ENCODE data around the gene TANGO6. TPM values are rescaled to one million over a fixed set of nuclear protein-coding genes. Genes with fewer than 3 reads are reported as not detected.
"Not testable (repeated sequence)": the region's sequence is repeated elsewhere in the genome, so short reads cannot be mapped to it uniquely, and the experiment has no call there.

The TANGO6 gene
- total RNA-seq, 4 donors from 2014 or later: 16.7 to 24.4 (median 20.2) TPM

DNA sequence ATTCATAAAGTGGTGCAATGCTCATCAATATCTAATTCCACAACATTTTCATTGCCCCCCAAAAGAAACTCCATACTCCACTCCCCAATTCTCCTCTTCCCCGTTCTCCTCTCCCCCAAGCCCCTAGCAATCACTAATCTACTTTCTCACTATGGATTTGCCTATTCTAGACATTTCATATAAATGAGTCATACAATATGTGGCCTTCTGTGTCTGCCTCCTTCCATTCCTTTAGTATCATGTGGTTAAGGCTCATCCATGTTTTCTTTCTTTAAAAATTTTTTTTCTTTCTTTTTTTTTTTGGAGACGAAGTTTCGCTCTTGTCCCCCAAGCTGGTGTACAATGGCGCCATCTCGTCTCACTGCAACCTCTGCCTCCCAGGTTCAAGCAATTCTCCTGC is 205.8 kb downstream of the TANGO6 start:
- no peak overlapping the region for H3K4me3 ChIP-seq (replicated peaks in 1 of 3)
- no peaks in the 10 kb centered on the region for H3K27me3 ChIP-seq
- WGBS, 2 donors: 95 to 99% methylated on average over 5 of the region's 5 CpGs
- no peak for DNase-seq
- intact Hi-C loops (cut with DNase I): no loop called here
- no peaks in the 10 kb centered on the region for H3K4me1 ChIP-seq
- no peaks in the 10 kb centered on the region for H3K9me3 ChIP-seq
- TF ChIP-seq, protein P1, sequence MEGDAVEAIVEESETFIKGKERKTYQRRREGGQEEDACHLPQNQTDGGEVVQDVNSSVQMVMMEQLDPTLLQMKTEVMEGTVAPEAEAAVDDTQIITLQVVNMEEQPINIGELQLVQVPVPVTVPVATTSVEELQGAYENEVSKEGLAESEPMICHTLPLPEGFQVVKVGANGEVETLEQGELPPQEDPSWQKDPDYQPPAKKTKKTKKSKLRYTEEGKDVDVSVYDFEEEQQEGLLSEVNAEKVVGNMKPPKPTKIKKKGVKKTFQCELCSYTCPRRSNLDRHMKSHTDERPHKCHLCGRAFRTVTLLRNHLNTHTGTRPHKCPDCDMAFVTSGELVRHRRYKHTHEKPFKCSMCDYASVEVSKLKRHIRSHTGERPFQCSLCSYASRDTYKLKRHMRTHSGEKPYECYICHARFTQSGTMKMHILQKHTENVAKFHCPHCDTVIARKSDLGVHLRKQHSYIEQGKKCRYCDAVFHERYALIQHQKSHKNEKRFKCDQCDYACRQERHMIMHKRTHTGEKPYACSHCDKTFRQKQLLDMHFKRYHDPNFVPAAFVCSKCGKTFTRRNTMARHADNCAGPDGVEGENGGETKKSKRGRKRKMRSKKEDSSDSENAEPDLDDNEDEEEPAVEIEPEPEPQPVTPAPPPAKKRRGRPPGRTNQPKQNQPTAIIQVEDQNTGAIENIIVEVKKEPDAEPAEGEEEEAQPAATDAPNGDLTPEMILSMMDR (IDR thresholded peaks at IDR 0.05): no peak
- no peak for TF ChIP-seq POLR2A (IDR thresholded peaks at IDR 0.05)
- H3K27ac ChIP-seq: no peak overlapping the region
- no peaks in the 10 kb centered on the region for H3K36me3 ChIP-seq

GRCh38 chr16:69049603-69050375 is 206.5 kb downstream of the TANGO6 start:
- intact Hi-C loops (cut with DNase I): no loop called here
- H3K27me3 ChIP-seq: no peaks in the 10 kb centered on the region
- no peak overlapping the region for H3K27ac ChIP-seq
- no peak for TF ChIP-seq POLR2A (IDR thresholded peaks at IDR 0.05)
- TF ChIP-seq, protein P1 (IDR thresholded peaks at IDR 0.05): no peak
- H3K36me3 ChIP-seq: no peaks in the 10 kb centered on the region
- no peaks in the 10 kb centered on the region for H3K9me3 ChIP-seq
- WGBS, 2 donors: 93 to 98% methylated on average over 5 of the region's 5 CpGs
- no peak overlapping the region for H3K4me3 ChIP-seq (replicated peaks in 1 of 3)
- no peak for DNase-seq
- H3K4me1 ChIP-seq: no peaks in the 10 kb centered on the region

- H3K27me3 ChIP-seq; intact Hi-C loops (cut with DNase I); H3K4me3 ChIP-seq (replicated peaks in 1 of 3); H3K27ac ChIP-seq; H3K36me3 ChIP-seq; H3K4me1 ChIP-seq; H3K9me3 ChIP-seq; DNase-seq: not testable (repeated sequence)
- WGBS, 2 donors: 95 to 97% methylated on average over 3 of the region's 3 CpGs
Measured at GRCh38 chr16:69051517-69051830, 208.1 kb downstream of the TANGO6 start.

DNA sequence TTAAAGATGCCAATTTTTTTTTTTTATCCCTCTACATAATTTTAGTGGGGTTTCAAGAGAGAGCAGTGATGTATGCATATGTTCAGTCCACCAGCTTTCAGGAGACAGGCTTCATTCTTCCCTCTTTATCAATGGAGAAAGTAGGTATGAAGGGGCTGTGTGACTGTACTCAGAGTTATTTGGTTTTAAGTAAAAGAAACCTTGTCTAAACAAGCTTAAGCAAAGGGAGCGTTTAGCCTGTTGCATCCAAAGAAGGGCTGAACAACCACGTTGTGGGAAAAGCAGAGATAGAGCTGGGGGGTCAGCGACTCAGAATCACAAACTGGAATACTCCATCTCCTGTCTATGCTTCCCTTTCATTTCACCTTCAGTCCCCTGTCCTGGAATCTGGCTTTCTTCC is 211.7 kb downstream of the TANGO6 start:
- WGBS, 2 donors: 81 to 86% methylated on average over 3 of the region's 3 CpGs
- TF ChIP-seq, protein P1 (IDR thresholded peaks at IDR 0.05): no peak
- TF ChIP-seq POLR2A (IDR thresholded peaks at IDR 0.05): no peak
- Histone ChIP-seq H3K27me3 (no peaks in the 10 kb centered on the region), H3K27ac (no peak overlapping the region), H3K4me1 (peaks cover 6 to 12% of the 10 kb centered on the region in 2 donors), H3K4me3 (replicated peaks in 1 of 3) (no peak overlapping the region), H3K36me3 (no peaks in the 10 kb centered on the region), H3K9me3 (no peaks in the 10 kb centered on the region)
- intact Hi-C loops (cut with DNase I): no loop called here
- no peak for DNase-seq

DNA sequence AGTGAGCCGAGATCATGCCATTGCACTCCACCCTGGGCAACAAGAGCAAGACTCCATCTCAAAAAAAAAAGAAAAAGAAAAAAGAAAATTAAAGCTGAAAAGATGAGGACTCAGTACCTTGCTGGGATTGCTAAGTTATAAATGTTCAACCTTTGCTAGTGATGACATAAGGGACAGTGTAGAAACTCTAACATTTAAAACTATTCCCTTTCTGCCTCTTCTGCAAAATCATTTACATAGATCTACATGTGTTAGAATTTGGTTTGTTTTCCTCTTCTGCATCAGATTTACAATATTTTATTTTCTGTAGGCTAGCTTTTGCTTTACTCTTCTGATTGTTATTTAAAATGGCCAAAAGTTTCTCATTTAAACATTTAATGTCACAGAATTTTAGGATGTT is 212.6 kb downstream of the TANGO6 start:
- TF ChIP-seq POLR2A (IDR thresholded peaks at IDR 0.05): no peak
- TF ChIP-seq, protein P1 (IDR thresholded peaks at IDR 0.05): no peak
- no peaks in the 10 kb centered on the region for H3K27me3 ChIP-seq
- H3K9me3 ChIP-seq: no peaks in the 10 kb centered on the region
- no peak overlapping the region for H3K27ac ChIP-seq
- peaks cover 6 to 12% of the 10 kb centered on the region in 2 donors for H3K4me1 ChIP-seq
- no peaks in the 10 kb centered on the region for H3K36me3 ChIP-seq
- intact Hi-C loops (cut with DNase I): no loop called here
- WGBS, 2 donors: 92 to 100% methylated on average over 1 of the region's 1 CpG
- no peak for DNase-seq
- no peak overlapping the region for H3K4me3 ChIP-seq (replicated peaks in 1 of 3)
